HG03095 (cell line): ENCODE results near the gene CAMKK1.
A peak's percentile ranks its signal among the peaks of the same experiment; 100 is the strongest.
"Not testable (repeated sequence)": the region's sequence is repeated elsewhere in the genome, so short reads cannot be mapped to it uniquely, and the experiment has no call there.

ENCODE experiments used
- ATAC-seq: cut with Tn5 transposase; IDR thresholded peaks from one replicate; pipeline ENCODE4 v1.9.1; 2021; ENCODE audit warnings: moderate library complexity; ENCODE audit not compliant: unreplicated experiment

The CAMKK1 gene

GRCh38 chr17:3847165-3847670 is 45.6 kb downstream of the CAMKK1 start:
- ATAC-seq: no peak

GRCh38 chr17:3846437-3847164 is 46.3 kb downstream of the CAMKK1 start:
- ATAC-seq: no peak

- peak; percentile 90 for ATAC-seq
These were observed 47.0 kb downstream of the CAMKK1 start, which contains the start of gene NCBP3 for GRCh38 chr17:3845621-3846436. NCBP3 (minus strand) TSS chr17:3846246; CDS start chr17:3846223, 23 bp downstream.

DNA sequence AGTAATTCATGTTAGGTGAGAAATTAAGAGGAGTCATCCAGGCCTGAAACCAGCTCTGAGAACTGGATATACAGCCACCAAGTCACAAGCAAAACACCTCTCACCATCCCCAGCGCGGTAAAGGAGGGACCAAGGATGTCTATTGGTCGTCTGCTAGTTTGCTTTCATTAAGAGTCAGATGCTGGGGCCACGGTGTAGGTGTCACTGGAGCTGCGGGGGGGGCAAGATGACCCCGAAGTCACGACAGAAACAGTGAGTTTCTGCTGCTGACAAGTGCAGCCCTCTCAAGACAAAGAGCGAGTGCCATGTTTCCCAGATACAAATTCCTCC is 47.6 kb downstream of the CAMKK1 start:
- peak; percentile 20 for ATAC-seq

- ATAC-seq: not testable (repeated sequence)
These were observed 48.3 kb downstream of the CAMKK1 start for GRCh38 chr17:3844556-3844955.

- no peak for ATAC-seq
These were observed 48.8 kb downstream of the CAMKK1 start for GRCh38 chr17:3843935-3844516.

DNA sequence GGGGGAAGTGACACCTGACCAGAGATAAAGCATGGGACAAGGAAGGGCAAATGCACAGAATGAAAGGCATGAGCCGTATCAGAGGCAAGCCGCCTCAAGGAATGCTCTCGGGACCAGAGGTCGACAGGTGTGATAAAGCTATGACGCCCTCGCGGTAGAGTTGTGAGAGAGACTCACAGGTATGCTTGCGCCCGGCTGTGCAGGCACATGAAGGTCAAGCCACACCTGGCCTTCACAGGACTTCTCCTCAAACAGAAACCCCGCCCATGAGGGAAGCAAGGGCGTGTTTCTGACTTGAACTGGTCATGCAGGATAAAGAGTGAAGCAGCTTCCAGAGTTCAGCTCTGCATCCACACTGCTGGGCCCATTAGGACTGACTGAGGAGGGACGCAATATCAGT is 54.6 kb downstream of the CAMKK1 start:
- ATAC-seq: no peak

- ATAC-seq: no peak
These were observed 56.3 kb downstream of the CAMKK1 start for GRCh38 chr17:3836551-3836950.

DNA sequence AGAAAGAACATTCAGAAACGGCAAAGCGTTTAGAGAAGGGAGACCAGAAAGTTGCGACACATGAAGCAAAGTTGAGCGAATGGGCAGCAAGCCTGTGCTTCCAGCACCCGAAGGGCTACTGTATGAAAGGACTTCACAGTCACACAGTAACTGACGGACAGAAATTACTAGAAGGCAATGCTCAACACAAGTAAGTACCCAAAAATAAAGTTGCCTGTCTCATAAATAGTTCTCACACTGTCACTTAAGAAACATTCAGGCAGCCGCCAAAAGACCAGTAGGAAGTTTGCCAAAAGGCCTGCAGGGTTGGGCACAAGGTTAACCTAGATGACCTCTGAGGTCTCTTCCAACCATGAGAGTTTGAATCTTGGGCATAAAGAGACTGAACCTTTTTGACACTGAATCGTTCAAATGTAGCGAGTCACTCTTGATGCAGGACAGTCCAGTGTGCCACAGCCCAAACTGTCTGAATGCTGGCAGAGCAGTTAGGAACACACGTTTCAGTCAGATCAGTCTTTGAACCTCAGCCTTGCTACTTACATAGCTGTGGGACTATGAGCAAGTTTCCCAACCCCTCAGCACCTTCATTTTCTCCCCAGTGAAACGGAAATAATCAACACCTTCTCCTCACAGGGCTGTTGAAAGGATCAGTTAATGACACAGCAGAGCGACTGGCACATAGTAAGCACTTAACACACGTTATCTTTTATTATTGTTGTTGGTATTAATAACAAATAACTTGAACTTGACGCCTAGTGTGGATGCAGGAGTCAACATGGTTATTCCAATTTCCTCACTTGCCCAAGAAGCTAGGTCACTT is 57.2 kb downstream of the CAMKK1 start:
- ATAC-seq: no peak

- ATAC-seq: no peak
These were observed 58.0 kb downstream of the CAMKK1 start for GRCh38 chr17:3834811-3835210.

- no peak for ATAC-seq
These were observed 64.0 kb downstream of the CAMKK1 start for GRCh38 chr17:3828852-3829232.

DNA sequence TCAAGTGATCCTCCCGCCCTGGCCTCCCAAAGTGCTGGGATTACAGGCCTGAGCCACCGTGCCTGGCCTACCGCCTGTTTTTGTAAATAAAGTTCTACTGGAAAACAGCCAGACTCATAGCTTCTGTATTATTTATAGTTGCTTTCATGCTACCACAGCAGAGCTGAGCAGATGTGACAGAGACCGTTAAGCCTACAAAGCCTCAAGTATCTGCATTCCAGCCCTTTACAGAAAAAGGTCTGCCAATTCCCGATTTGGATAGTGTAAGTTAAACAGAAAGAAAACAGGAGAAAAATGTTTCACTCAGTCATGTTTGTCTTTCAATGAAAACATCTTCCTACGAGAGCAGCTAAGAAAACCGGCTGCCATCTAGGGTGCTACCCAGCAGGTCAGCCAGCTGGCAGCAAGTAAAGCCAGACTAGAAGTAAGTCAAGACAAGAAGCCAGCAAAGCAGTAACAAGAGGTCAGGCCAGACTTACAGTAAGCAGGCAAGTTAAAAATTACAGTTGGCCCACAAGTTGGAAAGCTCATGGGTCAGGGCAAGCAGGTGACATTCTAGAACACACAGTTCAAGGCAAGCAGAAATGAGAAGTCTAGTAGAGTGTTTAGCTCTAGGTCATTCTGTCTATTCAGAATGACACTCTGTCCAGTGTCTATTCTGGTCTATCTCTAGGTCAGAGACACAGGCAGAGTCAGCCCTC is 64.6 kb downstream of the CAMKK1 start:
- no peak for ATAC-seq

DNA sequence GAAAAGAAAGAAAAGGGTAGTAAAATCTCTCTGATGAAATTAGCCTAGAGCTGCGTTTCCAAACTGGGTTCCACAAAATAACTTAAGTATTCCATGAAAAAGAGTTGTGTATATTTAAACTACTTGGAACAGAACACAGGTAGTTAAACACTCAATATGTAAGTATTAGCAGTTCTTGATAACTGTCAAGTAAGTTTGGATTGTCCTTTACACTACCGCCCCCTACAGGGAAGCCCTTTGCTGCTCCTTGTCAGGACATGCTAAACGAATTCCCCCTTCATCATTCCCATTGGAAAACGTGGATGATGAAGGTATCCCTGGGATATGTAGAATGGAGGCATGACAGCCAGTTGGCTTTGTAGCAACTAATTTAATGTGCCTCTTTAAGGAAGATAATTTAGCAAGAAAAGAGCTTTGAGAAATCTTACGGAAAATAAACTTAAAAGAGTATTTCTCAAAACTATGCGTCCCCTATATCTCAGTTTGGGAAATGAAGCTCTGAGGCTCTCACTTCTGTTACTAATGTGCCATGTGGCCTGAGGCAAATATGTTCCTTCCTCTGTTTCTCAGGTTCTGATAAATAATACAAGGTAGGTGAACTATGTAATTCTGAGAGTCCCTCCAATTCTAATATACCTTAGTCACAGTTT is 65.6 kb downstream of the CAMKK1 start:
- ATAC-seq: no peak

DNA sequence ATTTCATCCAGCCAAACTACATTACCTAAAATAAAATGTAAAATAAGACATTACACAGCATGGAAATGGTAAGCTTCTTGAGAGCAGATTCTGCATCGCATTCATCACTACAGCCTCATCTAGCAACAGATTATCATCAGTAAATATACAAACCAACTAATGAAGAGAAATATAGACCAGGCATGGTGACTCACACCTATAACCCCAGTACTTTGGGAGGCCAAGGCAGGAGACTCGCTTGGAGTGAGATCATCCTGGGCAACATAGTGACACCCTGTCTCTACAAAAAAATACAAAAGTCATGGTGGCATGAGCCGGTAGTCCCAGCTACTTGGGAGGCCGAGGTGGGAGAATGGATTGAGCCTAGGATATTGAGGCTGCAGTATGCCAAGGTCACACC is 66.7 kb downstream of the CAMKK1 start:
- no peak for ATAC-seq

DNA sequence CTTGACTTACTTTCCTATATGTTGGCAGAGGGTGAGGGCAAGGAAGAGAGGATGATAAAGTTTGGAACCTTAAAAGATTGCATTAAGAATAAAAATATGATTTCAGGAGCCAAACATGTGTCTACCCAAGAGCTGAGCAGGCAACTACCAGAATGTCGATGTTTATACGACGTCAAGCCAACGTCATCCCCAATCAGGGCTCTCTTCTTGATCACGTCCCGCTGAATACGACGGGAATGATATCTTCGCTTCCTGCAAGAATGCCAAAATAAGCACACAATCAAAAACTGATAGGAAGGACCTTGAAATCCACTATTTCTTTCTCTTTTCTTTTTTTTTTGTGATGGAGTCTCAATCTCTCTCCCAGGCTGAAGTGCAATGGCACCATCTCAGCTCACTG is 71.8 kb downstream of the CAMKK1 start:
- ATAC-seq: no peak

DNA sequence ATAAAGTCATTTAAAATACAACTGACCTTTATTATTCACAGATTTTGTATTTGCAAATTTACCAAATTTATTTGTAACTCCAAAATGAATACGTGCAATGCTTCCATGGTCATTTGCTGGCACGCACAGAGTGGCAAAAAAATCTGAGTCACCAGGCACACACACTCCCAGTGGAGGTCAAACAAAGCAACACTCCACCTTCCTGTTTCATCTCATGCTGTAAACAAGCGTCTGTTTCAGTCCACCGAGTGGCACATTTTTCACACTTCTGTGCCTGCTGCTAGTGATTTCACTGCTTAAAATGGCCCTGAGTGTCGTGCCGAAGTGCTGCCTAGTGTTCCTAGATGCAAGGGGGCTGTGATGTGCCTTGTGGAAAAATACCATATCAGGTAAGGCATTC is 74.1 kb downstream of the CAMKK1 start:
- ATAC-seq: no peak

- no peak for ATAC-seq
These were observed 74.8 kb downstream of the CAMKK1 start for GRCh38 chr17:3817851-3818605.

DNA sequence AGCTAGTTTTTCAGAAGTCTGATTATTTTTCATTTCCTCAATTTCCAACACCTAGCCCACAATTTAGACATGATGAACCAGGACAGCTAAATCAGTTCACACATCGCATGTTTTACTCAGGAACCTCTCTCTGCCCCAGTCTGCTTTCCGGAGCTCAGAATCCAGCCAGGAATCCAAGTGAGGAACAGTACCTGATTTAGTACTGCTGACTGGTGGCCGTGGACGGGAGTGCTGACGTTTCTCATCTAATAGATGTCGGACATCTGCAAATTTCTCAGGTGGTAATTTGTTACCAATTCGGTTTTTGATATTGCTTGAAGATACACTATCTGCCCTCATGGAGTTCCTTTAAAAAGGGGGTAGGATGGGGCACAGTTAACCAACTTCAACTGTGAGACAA is 76.9 kb downstream of the CAMKK1 start:
- ATAC-seq: no peak

- ATAC-seq: no peak
These were observed 77.7 kb downstream of the CAMKK1 start for GRCh38 chr17:3815122-3815521.
